GM21447 (cell line): Measurements from ENCODE around the gene PCF11.
"Not testable (repeated sequence)": the region's sequence is repeated elsewhere in the genome, so short reads cannot be mapped to it uniquely, and the experiment has no call there.

Experiments used
- ATAC-seq: cut with Tn5 transposase; IDR thresholded peaks from one replicate; pipeline ENCODE4 v1.9.1; 2021; ENCODE audit not compliant: unreplicated experiment

PCF11 gene

DNA sequence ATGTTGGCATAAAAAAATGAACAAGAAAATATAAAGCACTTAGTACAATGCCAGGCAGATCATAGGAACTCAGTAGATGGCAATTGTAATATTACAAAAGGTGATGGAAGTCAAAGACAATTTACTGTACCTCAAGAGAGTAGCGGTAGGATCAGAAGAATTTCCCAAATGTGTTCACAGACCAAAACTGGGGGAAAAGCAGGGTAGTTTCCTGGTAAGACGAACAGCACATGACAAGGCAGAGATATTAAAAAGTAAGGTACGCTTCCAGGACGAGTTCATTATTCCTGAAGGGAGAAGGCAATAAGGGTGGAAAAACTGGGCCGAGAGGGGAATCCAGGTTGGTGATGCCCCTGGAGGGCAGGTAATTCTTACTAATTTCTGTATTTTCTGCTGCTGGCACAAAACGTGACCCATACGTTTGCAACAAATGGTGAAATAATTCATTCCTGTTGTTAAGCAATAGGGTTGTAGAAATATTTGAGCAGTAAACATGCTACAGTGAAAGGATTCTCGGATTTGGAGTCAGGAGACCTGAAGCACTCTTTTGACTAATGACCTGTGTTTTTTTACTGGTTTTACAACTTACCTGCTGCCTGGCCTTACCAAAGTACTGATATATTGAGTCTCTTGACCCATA, 35.8 kb downstream of the PCF11 start:
- no peak for ATAC-seq

GRCh38 chr11:83193315-83194280, 36.7 kb downstream of the PCF11 start, which contains the start of gene ANKRD42:
TSS of gene ANKRD42 (plus strand) at chr11:83193712. CDS start at chr11:83194671, 959 bp downstream.
- peak; percentile 93 for ATAC-seq

GRCh38 chr11:83194281-83195142, 37.6 kb downstream of the PCF11 start:
- ATAC-seq = peak; percentile 60

- ATAC-seq = no peak
These were observed 38.2 kb downstream of the PCF11 start for GRCh38 chr11:83195143-83195466.

GRCh38 chr11:83195649-83196048, 38.7 kb downstream of the PCF11 start:
- no peak for ATAC-seq

GRCh38 chr11:83200035-83200434, 43.1 kb downstream of the PCF11 start:
- ATAC-seq = no peak

- ATAC-seq = no peak
These were observed 48.8 kb downstream of the PCF11 start for GRCh38 chr11:83205608-83206185.

DNA sequence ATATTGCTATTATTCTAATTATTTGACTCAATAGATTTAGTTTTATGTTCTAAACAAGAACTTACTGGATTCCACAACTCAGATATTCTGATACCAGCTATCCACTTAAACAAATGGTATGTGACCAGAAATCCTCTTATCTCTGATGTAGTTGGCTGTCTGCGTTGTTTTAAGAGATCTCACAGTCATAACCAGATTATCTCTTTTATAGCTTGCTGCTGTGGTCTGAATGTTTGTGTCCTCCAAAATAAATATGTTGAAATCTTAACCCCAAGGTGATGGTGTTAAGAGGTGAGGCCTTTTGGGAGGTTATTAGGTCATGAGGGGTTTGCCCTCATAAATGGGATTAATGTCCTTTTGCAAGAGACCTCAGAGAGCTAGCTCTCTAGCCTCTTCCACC, 49.3 kb downstream of the PCF11 start:
- ATAC-seq = no peak

DNA sequence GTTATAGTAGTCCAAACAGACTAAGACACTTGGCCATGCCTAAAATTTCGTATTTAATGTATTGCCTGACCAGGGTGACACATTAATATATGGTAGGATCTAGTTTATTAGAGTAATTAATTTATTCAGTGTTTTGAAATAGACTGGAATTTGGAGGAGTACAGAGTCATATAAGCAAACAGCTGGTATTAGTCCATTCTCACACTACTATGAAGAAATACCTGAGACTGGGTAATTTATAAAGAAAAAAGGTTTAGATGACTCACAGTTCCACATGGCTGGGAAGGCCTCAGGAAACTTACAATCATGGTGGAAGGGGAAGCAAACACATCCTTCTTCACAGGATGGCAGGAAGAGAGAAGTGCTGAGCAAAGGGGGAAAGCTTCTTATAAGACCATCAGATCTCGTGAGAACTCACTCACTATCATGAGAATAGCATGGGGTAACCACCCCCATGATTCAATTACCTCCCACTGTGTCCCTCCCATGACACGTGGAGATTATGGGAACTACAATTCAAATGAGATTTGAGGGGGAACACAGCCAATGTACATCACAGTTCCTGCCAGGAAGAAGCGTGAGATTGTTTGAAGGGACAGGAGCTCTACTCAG, 49.9 kb downstream of the PCF11 start:
- not testable (repeated sequence) for ATAC-seq

GRCh38 chr11:83219095-83219494, 62.2 kb downstream of the PCF11 start:
- ATAC-seq = no peak

- no peak for ATAC-seq
These were observed 63.3 kb downstream of the PCF11 start for GRCh38 chr11:83220260-83220659.

DNA sequence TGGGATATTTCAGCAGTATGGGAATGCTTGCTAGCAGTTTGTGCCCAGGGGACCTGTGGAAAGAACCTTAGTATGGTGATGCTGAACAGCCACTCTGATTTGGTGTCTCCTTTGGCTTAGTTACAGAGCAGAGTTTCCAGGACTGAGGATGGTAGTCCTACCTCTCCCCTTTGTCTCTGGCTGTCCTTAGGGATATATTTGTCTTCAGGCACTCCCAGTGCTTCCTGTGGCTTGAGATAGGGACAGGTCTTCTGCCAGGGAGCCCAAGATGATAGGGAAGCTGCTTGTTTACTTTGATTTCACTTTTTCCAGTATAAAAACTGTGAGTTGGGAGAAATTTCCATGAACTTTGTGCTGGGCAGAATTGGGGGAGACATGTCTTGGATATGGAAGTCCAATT, 64.8 kb downstream of the PCF11 start:
- no peak for ATAC-seq

DNA sequence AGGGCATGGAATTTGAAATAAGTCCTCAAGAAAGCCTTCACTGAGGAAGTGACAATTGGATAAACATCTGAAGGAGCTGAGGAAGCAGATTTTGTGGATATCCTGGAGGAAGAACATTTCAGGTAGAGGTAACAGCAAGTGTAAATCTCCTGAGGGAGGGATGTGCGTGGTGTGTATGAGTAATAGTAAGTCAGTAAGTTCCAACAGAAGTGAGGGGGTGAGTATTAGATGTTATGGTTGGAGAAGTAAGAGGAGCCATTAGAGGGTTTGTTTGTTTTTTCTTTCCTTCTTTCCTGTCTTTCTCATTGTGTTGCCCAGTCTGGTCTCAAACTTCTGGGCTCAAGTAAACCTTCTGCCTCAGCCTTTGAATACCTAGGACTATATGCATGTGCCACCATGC, 65.6 kb downstream of the PCF11 start:
- ATAC-seq = no peak

DNA sequence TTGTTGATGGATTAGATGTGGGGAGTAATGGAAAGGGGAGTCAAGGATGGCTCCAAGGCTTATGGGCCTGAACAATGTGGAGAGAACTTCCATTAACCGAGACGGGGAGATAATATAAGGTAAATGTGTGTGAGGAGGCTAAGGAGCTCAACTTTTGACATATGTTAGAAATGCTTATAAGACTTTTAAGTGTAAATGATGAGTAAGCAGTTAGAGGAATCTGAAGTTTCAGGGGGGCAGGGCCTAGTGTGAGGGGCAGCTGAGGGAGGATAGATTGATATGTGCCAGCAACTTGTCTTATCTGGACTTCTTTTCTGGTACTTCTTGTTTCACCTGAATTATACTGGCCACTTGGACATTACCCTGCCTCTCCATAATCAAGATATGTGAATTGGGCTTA, 66.5 kb downstream of the PCF11 start:
- no peak for ATAC-seq

- ATAC-seq = no peak
These were observed 78.9 kb downstream of the PCF11 start for GRCh38 chr11:83235825-83236224.
